Calu3 (cell line): ENCODE results near the gene RTN4IP1. TPM values are rescaled to one million over a fixed set of nuclear protein-coding genes. Genes with fewer than 3 reads are reported as not detected.

Experiments used
- BruUV-seq: library from RNA; stranded (reverse); fragments of 400-500 nt; replicated peaks from 2 replicates; lab custom pipeline; 2021; lab: Mats Ljungman, UMichigan
- CTCF ChIA-PET: fragments of 300-600 bp; sonication (Branson Sonifier 250); formaldehyde crosslinking; loops from one replicate; lab custom pipeline; 2022; ENCODE audit warnings: antibody characterized with exemption; lab: Charles Lee
- DNase-seq: peaks from one replicate; pipeline ENCODE4 v3.0.0; 2022
- H3K27ac Mint-ChIP-seq: one replicate; pipeline ENCODE4 v1.8.0; 2022; ENCODE audit warnings: mixed read lengths; ENCODE audit not compliant: unreplicated experiment
- H3K27me3 Mint-ChIP-seq: one replicate; pipeline ENCODE4 v1.8.0; 2022; ENCODE audit warnings: mixed read lengths; ENCODE audit not compliant: unreplicated experiment
- H3K36me3 Mint-ChIP-seq: one replicate; pipeline ENCODE4 v1.8.0; 2022; ENCODE audit warnings: mild to moderate bottlenecking, moderate library complexity, mixed read lengths; ENCODE audit not compliant: insufficient read depth, unreplicated experiment
- H3K4me1 Mint-ChIP-seq: one replicate; pipeline ENCODE4 v1.8.0; 2022; ENCODE audit warnings: mild to moderate bottlenecking, low read depth, mixed read lengths; ENCODE audit not compliant: unreplicated experiment
- H3K4me3 Mint-ChIP-seq: one replicate; pipeline ENCODE4 v1.8.0; 2022; ENCODE audit warnings: mild to moderate bottlenecking, low read depth, moderate library complexity, mixed read lengths; ENCODE audit not compliant: unreplicated experiment
- H3K9me3 Mint-ChIP-seq: one replicate; pipeline ENCODE4 v1.8.0; 2022; ENCODE audit warnings: low read depth, mixed read lengths; ENCODE audit not compliant: unreplicated experiment
- intact Hi-C: fragments of 100-400 bp; cut with micrococcal nuclease; formaldehyde crosslinking; loops from one replicate; pipeline ENCODE4 v1.10.0; 2022; ENCODE audit not compliant: unreplicated experiment
- total RNA-seq: library from RNA; stranded (reverse); gene quantifications from 2 replicates; pipeline ENCODE4 v1.2.3, GENCODE V29; 2022
- TF ChIP-seq, protein P1 (sequence below): fragments of 200-600 bp; IDR thresholded peaks from one replicate; pipeline ENCODE4 v1.8.0; 2022; ENCODE audit warnings: antibody characterized with exemption; ENCODE audit not compliant: unreplicated experiment

Gene RTN4IP1
- total RNA-seq, 1 experiment from 2014 or later, result 18.8 TPM

DNA sequence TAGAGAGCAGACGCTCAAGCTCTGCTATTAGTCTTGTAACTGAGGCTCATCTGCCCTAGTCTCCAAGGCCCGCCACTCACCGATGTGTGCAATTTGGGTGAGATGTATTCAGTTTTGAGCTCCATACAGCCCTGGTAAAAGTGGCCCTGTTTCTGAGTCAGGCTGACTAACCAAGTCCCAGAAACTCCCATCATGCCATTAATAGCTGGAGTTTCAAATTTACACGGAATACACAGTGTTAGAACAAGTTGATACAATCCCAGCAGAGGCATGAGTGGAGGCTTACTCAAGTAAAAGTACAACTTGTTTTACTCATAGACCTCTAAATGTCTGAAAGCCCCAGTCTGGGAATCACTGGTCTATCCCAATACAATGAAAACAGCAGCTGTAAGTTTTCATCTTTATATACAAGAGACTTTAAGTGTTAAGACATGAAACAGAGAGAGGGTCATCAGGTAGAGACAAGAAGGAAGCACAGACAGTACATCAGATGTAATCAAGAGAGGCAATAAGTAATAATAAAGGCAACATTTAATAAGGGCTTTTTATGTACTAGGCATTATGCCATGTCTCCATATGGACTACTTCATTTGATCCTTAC is 42.4 kb downstream of the RTN4IP1 start:
- peaks cover 7% of the 10 kb centered on the region for H3K36me3 Mint-ChIP-seq
- intact Hi-C loops, result no loop called here

DNA sequence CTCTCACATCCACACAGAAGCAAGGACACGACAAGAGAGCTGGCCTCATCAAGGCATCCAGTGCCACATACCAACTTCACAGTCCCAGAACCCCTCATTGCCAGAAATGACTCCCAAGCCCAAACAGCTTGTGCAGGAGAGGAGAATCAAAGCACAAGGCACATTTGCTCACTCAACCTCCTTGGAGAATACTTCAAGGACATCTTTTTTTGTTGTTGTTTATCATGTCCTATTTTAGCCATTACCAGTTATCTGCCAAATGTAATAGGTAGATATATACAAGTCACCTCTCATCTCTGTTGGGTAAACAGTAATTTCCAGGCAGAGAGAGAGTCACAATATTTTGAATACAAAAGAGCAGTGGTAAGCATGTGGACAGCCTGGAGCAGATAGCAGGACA is 47.8 kb downstream of the RTN4IP1 start:
- CTCF ChIA-PET, result no interaction called here
- intact Hi-C loops, result no loop called here
- Mint-ChIP-seq H3K27ac (no peak overlapping the region), H3K36me3 (peaks cover 7% of the 10 kb centered on the region), H3K9me3 (no peaks in the 10 kb centered on the region), H3K4me1 (no peaks in the 10 kb centered on the region), H3K4me3 (no peak overlapping the region), H3K27me3 (no peaks in the 10 kb centered on the region)
- DNase-seq, result no peak
- TF ChIP-seq, protein P1, sequence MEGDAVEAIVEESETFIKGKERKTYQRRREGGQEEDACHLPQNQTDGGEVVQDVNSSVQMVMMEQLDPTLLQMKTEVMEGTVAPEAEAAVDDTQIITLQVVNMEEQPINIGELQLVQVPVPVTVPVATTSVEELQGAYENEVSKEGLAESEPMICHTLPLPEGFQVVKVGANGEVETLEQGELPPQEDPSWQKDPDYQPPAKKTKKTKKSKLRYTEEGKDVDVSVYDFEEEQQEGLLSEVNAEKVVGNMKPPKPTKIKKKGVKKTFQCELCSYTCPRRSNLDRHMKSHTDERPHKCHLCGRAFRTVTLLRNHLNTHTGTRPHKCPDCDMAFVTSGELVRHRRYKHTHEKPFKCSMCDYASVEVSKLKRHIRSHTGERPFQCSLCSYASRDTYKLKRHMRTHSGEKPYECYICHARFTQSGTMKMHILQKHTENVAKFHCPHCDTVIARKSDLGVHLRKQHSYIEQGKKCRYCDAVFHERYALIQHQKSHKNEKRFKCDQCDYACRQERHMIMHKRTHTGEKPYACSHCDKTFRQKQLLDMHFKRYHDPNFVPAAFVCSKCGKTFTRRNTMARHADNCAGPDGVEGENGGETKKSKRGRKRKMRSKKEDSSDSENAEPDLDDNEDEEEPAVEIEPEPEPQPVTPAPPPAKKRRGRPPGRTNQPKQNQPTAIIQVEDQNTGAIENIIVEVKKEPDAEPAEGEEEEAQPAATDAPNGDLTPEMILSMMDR, result no peak
- BruUV-seq, result no TSS peak

More for the DNA sequence above, 42.4 kb downstream of the RTN4IP1 start:
- no peak for DNase-seq
- H3K9me3 Mint-ChIP-seq, result no peaks in the 10 kb centered on the region
- BruUV-seq, result no TSS peak
- CTCF ChIA-PET, result no interaction called here
- H3K27ac Mint-ChIP-seq, result no peak overlapping the region
- H3K4me3 Mint-ChIP-seq, result no peak overlapping the region
- H3K27me3 Mint-ChIP-seq, result no peaks in the 10 kb centered on the region
- TF ChIP-seq, protein P1, result no peak
- peaks cover 8% of the 10 kb centered on the region for H3K4me1 Mint-ChIP-seq

DNA sequence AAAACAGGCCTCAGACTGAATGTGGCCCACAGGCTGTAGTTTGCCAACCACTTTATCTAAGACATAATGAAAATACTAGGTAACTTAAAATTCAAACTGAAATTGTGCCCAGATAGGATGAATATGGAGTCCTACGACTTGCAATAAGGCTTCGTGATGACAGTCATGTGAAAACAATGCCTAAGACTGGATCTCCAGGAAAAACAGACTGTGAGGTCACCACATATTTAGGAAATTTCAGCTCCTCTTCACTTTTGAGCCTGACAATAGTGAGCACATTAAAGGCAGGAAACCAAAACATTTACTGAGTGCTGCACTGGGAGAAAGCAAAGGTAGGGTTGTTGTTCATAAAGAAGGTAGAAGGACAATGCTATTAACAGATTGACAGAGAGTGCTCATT is 50.0 kb downstream of the RTN4IP1 start:
- Mint-ChIP-seq H3K9me3 (no peaks in the 10 kb centered on the region), H3K4me3 (no peak overlapping the region), H3K27me3 (no peaks in the 10 kb centered on the region), H3K4me1 (peaks cover 10% of the 10 kb centered on the region), H3K36me3 (peaks cover 7% of the 10 kb centered on the region), H3K27ac (no peak overlapping the region)
- no TSS peak for BruUV-seq
- intact Hi-C loops, result loop anchor here (5.0 kb wide), 1 partner anchor 418 kb away; no protein-coding TSS in a partner anchor
- no peak for DNase-seq
- CTCF ChIA-PET, result interaction anchor here (0.7 to 0.8 kb wide), 2 partner anchors 156 to 473 kb away, joined by 3 to 4 read pairs; no protein-coding TSS in a partner anchor
- TF ChIP-seq, protein P1, result no peak

DNA sequence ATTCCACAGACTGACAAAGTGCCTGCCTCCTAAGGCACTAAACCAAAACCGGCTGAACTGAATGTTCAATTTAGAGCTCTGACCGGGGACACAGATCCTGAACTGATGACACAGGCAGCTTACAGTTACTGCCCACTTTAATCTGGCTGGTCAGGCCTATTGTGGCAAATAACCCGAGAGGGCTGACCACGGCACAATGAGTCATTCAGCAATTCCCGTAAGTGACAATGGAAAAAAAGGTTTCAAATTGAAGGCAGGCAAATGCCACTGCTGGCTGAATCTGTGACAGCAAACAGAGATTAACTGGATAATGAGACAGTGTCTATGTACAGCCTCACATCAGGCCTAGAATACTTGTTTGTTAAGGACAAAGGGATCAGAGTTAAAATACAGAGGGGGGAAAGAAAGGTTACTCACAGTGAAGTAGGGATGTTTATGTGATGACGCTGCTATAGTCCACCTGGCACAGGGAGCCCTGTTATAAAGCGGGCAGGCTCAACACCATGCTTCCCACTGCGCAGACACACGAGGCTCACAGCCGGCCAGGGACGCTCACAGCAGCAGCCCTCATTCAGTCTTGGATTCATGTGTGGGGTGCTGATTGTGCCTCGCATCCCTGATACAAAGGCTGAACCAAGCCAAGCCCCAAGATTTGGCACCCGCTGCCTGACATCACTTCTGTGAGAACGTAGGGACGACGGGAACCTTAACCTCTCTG is 54.4 kb downstream of the RTN4IP1 start:
- TF ChIP-seq, protein P1, result no peak
- DNase-seq, result peak; percentile 38
- Mint-ChIP-seq H3K27me3 (no peaks in the 10 kb centered on the region), H3K4me3 (no peak overlapping the region), H3K9me3 (no peaks in the 10 kb centered on the region), H3K36me3 (no peaks in the 10 kb centered on the region), H3K4me1 (peaks cover 10% of the 10 kb centered on the region), H3K27ac (no peak overlapping the region)
- CTCF ChIA-PET, result interaction anchor here (1.1 kb wide), 1 partner anchor 10 kb away, joined by 4 read pairs; no protein-coding TSS in a partner anchor
- BruUV-seq, result no TSS peak
- intact Hi-C loops, result loop anchor here (5.0 kb wide), 2 partner anchors 402 to 422 kb away; no protein-coding TSS in a partner anchor
